GM12878 (cell line): ENCODE measurements around the gene NPY5R.

ENCODE experiments used
- ATF3 ChIP-seq: IDR thresholded peaks from 2 replicates; pipeline ENCODE4 v1.6.1; 2011; ENCODE audit warnings: low read depth, mild to moderate bottlenecking, low read length, moderate library complexity, borderline replicate concordance; ENCODE audit errors: extremely low read depth
- CBX5 ChIP-seq: sonication (generic); IDR thresholded peaks from 2 replicates; pipeline ENCODE4 v1.6.1; 2016; ENCODE audit warnings: low read depth, moderate library complexity, mild to moderate bottlenecking, inconsistent platforms
- CEBPB ChIP-seq, 2 experiments: fragments of 150-350 bp in 1 of 2; IDR thresholded peaks; 2 replicates each; pipeline ENCODE4 v1.6.1; 2012 to 2014; ENCODE audit warnings: low read depth in 2 of 2, low read length in 2 of 2, borderline replicate concordance in 1 of 2, inconsistent platforms in 1 of 2
- ELK1 ChIP-seq: IDR thresholded peaks from 2 replicates; pipeline ENCODE4 v1.6.1; 2012; ENCODE audit warnings: low read depth, low read length, improper control_type of control experiment
- MEF2A ChIP-seq: IDR thresholded peaks from 2 replicates; pipeline ENCODE4 v1.6.1; 2011; ENCODE audit warnings: low read depth, mild to moderate bottlenecking, low read length, moderate library complexity; ENCODE audit not compliant: insufficient read depth
- ZZZ3 ChIP-seq: IDR thresholded peaks from 2 replicates; pipeline ENCODE4 v1.6.1; 2011; ENCODE audit warnings: low read depth; ENCODE audit not compliant: control insufficient read depth, insufficient read length
- TF ChIP-seq, protein P1 (sequence below), 3 experiments: IDR thresholded peaks in 2 of 3; conservative IDR thresholded peaks in 1 of 3; 2 replicates each; pipeline ENCODE4 v1.5.1; 2011; ENCODE audit warnings: low read depth in 3 of 3, low read length in 3 of 3, mild to moderate bottlenecking in 3 of 3, control low read depth in 2 of 3, moderate library complexity in 2 of 3, inconsistent platforms in 1 of 3, mixed read lengths in 1 of 3; ENCODE audit not compliant: control insufficient read depth in 2 of 3, insufficient read depth in 1 of 3; ENCODE audit errors: extremely low read depth in 1 of 3

DNA sequence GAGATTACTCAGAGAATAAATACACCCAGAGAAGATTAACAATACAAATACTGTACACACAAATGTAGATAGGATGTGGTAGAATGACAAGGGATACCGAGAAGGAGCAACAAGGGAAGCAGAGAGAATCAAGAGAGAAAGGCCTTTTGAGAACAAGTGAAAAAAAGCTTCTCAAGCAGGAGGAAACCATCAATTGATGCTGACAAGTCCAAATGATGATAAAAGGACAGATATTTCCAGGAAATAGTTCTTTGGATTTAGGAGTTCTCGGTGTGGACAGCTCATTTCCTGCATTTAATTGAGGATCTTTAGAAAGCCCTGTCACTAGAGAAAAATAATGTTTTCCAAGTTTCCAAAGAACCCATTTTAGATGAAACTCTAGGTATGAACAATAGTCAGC is 48.1 kb downstream of the NPY5R start:
- TF ChIP-seq ATF3 (no peak), ELK1 (no peak), CBX5 (no peak), CEBPB (IDR thresholded peaks at IDR 0.05; ENCODE audit: borderline replicate concordance in 1 of 2, low read depth in 2 of 2, low read length in 2 of 2) (no peak), MEF2A (no peak), ZZZ3 (no peak)
- TF ChIP-seq, protein P1, sequence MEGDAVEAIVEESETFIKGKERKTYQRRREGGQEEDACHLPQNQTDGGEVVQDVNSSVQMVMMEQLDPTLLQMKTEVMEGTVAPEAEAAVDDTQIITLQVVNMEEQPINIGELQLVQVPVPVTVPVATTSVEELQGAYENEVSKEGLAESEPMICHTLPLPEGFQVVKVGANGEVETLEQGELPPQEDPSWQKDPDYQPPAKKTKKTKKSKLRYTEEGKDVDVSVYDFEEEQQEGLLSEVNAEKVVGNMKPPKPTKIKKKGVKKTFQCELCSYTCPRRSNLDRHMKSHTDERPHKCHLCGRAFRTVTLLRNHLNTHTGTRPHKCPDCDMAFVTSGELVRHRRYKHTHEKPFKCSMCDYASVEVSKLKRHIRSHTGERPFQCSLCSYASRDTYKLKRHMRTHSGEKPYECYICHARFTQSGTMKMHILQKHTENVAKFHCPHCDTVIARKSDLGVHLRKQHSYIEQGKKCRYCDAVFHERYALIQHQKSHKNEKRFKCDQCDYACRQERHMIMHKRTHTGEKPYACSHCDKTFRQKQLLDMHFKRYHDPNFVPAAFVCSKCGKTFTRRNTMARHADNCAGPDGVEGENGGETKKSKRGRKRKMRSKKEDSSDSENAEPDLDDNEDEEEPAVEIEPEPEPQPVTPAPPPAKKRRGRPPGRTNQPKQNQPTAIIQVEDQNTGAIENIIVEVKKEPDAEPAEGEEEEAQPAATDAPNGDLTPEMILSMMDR (IDR thresholded peaks at IDR 0.05 in 2 of 3, conservative IDR thresholded peaks at IDR 0.05 in 1 of 3; ENCODE audit: control insufficient read depth in 2 of 3, extremely low read depth in 1 of 3, insufficient read depth in 1 of 3, low read depth in 3 of 3, low read length in 3 of 3), result no peak
